ENCODE results near the gene HTR2A.

The HTR2A gene

DNA sequence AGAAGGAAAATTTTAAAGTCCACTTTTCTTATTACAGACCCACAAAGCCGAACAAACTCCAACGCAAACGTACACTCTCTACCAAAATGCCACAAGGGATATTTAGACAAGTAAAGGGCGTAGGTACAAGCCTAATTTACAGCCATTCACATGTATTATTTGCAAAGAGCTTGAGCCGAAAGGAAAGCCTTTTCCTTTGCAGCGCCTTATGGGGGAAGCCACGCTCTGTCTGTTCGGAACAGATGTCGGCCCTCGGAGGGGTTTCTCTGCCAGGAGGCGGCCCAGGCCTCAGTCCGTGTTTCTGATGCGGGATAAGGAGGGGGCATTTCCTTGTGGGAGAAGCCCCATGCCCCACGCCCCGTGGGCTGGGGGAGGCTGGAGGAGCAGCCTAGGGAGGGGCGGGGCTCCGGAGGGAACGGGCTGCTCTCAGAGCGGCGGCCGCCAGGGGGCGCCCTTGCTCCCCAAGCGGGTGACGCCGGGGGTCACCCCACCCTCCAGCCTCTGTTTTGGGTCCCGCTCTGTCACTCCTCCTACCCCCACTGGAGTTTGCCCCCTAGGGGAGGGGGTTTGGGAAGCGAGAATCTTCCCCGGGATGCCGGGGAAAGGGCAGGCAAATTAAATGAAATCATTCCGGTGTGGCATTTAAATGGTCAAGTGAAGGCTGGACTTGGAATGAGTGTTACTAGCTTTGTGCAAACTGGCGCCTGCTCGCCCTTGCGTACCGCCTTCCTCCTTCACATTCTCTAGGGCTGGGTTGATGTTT, 2.9 kb downstream of the HTR2A start:
- peaks cover 2% of the 10 kb centered on the region for H3K79me1 ChIP-seq (ENCODE audit: low read length)
- H2BK12ac ChIP-seq (ENCODE audit: low read length), result peak overlapping the region; percentile 15
- H3K9ac ChIP-seq (ENCODE audit: low read length), result peak overlapping the region; percentile 30
- H2BK120ac ChIP-seq (ENCODE audit: insufficient read depth, low read length, poor library complexity), result no peak overlapping the region
- no peak overlapping the region for H2AK5ac ChIP-seq (ENCODE audit: low read length)
- H4K12ac ChIP-seq (ENCODE audit: low read depth, low read length), result no peak overlapping the region
- H2BK5ac ChIP-seq (ENCODE audit: low read depth, low read length, poor library complexity), result no peak overlapping the region
- H3K9me3 ChIP-seq (ENCODE audit: insufficient read depth, low read depth, low read length), result peaks cover 4% of the 10 kb centered on the region
- WGBS (ENCODE audit: extremely low coverage, insufficient coverage, insufficient read length), result no CpG with 5 or more reads among the region's 34 CpGs
- no peak overlapping the region for H3K27ac ChIP-seq (ENCODE audit: low read depth, low read length)
- H3K79me2 ChIP-seq (ENCODE audit: control insufficient read depth, insufficient read depth, low read length, poor library complexity), result no peaks in the 10 kb centered on the region
- H3K23ac ChIP-seq (ENCODE audit: low read length), result no peak overlapping the region
- H2AFZ ChIP-seq (ENCODE audit: insufficient read depth, low read length, poor library complexity), result peak overlapping the region; percentile 56
- no peak overlapping the region for H4K91ac ChIP-seq (ENCODE audit: low read depth, low read length)
- H3K27me3 ChIP-seq (ENCODE audit: insufficient read depth, low read length), result no peaks in the 10 kb centered on the region
- no peak overlapping the region for H3K4ac ChIP-seq (ENCODE audit: low read depth, low read length)
- H3K4me3 ChIP-seq (ENCODE audit: low read depth, low read length), result peak overlapping the region; percentile 64
- DNase-seq, result peak; percentile 18 to 49
- H3K14ac ChIP-seq (ENCODE audit: low read length), result no peak overlapping the region
- H4K8ac ChIP-seq (ENCODE audit: low read depth, low read length), result peak overlapping the region; percentile 61
- H3K36me3 ChIP-seq (ENCODE audit: control insufficient read depth in 1 of 2, insufficient read depth in 2 of 2, low read length in 2 of 2), result no peaks in the 10 kb centered on the region
- peak overlapping the region; percentile 86 for H3K4me2 ChIP-seq (ENCODE audit: low read length)
- no peak overlapping the region for H3K18ac ChIP-seq (ENCODE audit: low read length)
- no peaks in the 10 kb centered on the region for H3K4me1 ChIP-seq (ENCODE audit: control insufficient read depth in 1 of 2, insufficient read depth in 2 of 2, low read length in 2 of 2)

GRCh38 chr13:46893221-46893740, 3.6 kb downstream of the HTR2A start:
- peaks cover 4% of the 10 kb centered on the region for H3K9me3 ChIP-seq (ENCODE audit: insufficient read depth, low read depth, low read length)
- H4K8ac ChIP-seq (ENCODE audit: low read depth, low read length), result no peak overlapping the region
- H3K9ac ChIP-seq (ENCODE audit: low read length), result no peak overlapping the region
- H3K79me2 ChIP-seq (ENCODE audit: control insufficient read depth, insufficient read depth, low read length, poor library complexity), result no peaks in the 10 kb centered on the region
- no peak overlapping the region for H2BK120ac ChIP-seq (ENCODE audit: insufficient read depth, low read length, poor library complexity)
- no peak overlapping the region for H4K12ac ChIP-seq (ENCODE audit: low read depth, low read length)
- no peak overlapping the region for H3K4ac ChIP-seq (ENCODE audit: low read depth, low read length)
- H3K14ac ChIP-seq (ENCODE audit: low read length), result no peak overlapping the region
- no peak overlapping the region for H2AK5ac ChIP-seq (ENCODE audit: low read length)
- no peak overlapping the region for H3K18ac ChIP-seq (ENCODE audit: low read length)
- H3K27me3 ChIP-seq (ENCODE audit: insufficient read depth, low read length), result no peaks in the 10 kb centered on the region
- H2BK5ac ChIP-seq (ENCODE audit: low read depth, low read length, poor library complexity), result no peak overlapping the region
- H2BK12ac ChIP-seq (ENCODE audit: low read length), result no peak overlapping the region
- H3K36me3 ChIP-seq (ENCODE audit: control insufficient read depth in 1 of 2, insufficient read depth in 2 of 2, low read length in 2 of 2), result no peaks in the 10 kb centered on the region
- no peak overlapping the region for H3K27ac ChIP-seq (ENCODE audit: low read depth, low read length)
- DNase-seq, result no peak
- H3K79me1 ChIP-seq (ENCODE audit: low read length), result peaks cover 2% of the 10 kb centered on the region
- H3K4me3 ChIP-seq (ENCODE audit: low read depth, low read length), result no peak overlapping the region
- no peak overlapping the region for H3K4me2 ChIP-seq (ENCODE audit: low read length)
- H3K4me1 ChIP-seq (ENCODE audit: control insufficient read depth in 1 of 2, insufficient read depth in 2 of 2, low read length in 2 of 2), result no peaks in the 10 kb centered on the region
- no CpG with 5 or more reads among the region's 4 CpGs for WGBS (ENCODE audit: extremely low coverage, insufficient coverage, insufficient read length)
- H2AFZ ChIP-seq (ENCODE audit: insufficient read depth, low read length, poor library complexity), result no peak overlapping the region
- H4K91ac ChIP-seq (ENCODE audit: low read depth, low read length), result no peak overlapping the region
- H3K23ac ChIP-seq (ENCODE audit: low read length), result no peak overlapping the region

DNA sequence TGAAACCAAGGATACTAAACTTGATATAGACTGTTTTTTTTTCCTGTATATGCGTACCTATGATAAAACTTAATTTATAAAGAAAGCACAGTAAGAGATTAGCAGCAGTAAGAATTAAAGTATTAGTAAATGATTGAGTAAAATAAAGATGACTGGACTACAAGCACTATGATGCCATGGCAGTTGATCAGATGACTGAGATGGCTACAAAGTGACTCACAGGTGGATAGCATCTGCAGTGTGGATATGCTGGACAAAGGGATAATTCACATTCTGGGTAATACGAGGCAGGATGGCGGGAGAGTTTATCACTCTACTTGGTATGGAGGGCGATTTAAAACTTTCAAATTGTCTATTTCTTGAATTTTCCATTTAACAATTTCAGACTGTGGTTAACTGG, 11.8 kb downstream of the HTR2A start:
- Histone ChIP-seq H3K27ac (ENCODE audit: low read depth, low read length) (no peak overlapping the region), H3K4me3 (ENCODE audit: low read depth, low read length) (no peak overlapping the region), H3K18ac (ENCODE audit: low read length) (no peak overlapping the region), H3K27me3 (ENCODE audit: insufficient read depth, low read length) (no peaks in the 10 kb centered on the region), H3K36me3 (ENCODE audit: control insufficient read depth in 1 of 2, insufficient read depth in 2 of 2, low read length in 2 of 2) (peaks cover 0 to 2% of the 10 kb centered on the region in 2 experiments), H2BK5ac (ENCODE audit: low read depth, low read length, poor library complexity) (no peak overlapping the region), H3K9ac (ENCODE audit: low read length) (no peak overlapping the region), H3K9me3 (ENCODE audit: insufficient read depth, low read depth, low read length) (no peaks in the 10 kb centered on the region), H2AFZ (ENCODE audit: insufficient read depth, low read length, poor library complexity) (no peak overlapping the region), H4K8ac (ENCODE audit: low read depth, low read length) (no peak overlapping the region), H3K23ac (ENCODE audit: low read length) (no peak overlapping the region), H4K12ac (ENCODE audit: low read depth, low read length) (no peak overlapping the region), H2AK5ac (ENCODE audit: low read length) (no peak overlapping the region), H3K79me2 (ENCODE audit: control insufficient read depth, insufficient read depth, low read length, poor library complexity) (no peaks in the 10 kb centered on the region), H2BK120ac (ENCODE audit: insufficient read depth, low read length, poor library complexity) (no peak overlapping the region), H3K4ac (ENCODE audit: low read depth, low read length) (no peak overlapping the region), H3K4me2 (ENCODE audit: low read length) (no peak overlapping the region), H3K4me1 (ENCODE audit: control insufficient read depth in 1 of 2, insufficient read depth in 2 of 2, low read length in 2 of 2) (no peaks in the 10 kb centered on the region), H3K79me1 (ENCODE audit: low read length) (no peaks in the 10 kb centered on the region), H4K91ac (ENCODE audit: low read depth, low read length) (no peak overlapping the region), H2BK12ac (ENCODE audit: low read length) (no peak overlapping the region), H3K14ac (ENCODE audit: low read length) (no peak overlapping the region)
- DNase-seq, result peak; percentile 83 to 86
- no CpG with 5 or more reads among the region's 4 CpGs for WGBS (ENCODE audit: extremely low coverage, insufficient coverage, insufficient read length)

DNA sequence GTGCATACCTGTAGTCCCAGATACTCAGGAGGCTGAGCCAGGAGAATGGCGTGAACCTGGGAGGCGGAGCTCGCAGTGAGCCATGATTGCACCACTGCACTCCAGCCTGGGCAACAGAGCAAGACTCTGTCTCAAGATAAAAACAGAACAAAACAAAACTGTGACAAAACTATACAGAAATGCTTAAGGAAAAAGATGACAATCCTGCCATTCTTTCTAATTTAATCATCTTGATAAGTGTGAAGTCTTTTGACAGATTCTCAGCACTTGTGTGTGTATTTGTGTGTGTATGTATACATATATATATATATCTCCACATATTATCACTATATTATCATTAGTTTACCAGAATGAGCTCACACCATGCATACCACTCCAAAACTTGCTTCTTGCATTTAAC, 12.3 kb downstream of the HTR2A start:
- DNase-seq, result peak; percentile 49 to 91
- Histone ChIP-seq H3K23ac (ENCODE audit: low read length) (no peak overlapping the region), H3K36me3 (ENCODE audit: control insufficient read depth in 1 of 2, insufficient read depth in 2 of 2, low read length in 2 of 2) (peaks cover 0 to 2% of the 10 kb centered on the region in 2 experiments), H3K27me3 (ENCODE audit: insufficient read depth, low read length) (no peaks in the 10 kb centered on the region), H3K4me2 (ENCODE audit: low read length) (no peak overlapping the region), H3K79me1 (ENCODE audit: low read length) (no peaks in the 10 kb centered on the region), H2AK5ac (ENCODE audit: low read length) (no peak overlapping the region), H3K4me3 (ENCODE audit: low read depth, low read length) (no peak overlapping the region), H3K27ac (ENCODE audit: low read depth, low read length) (no peak overlapping the region), H2BK5ac (ENCODE audit: low read depth, low read length, poor library complexity) (no peak overlapping the region), H3K14ac (ENCODE audit: low read length) (no peak overlapping the region), H3K18ac (ENCODE audit: low read length) (no peak overlapping the region), H3K9ac (ENCODE audit: low read length) (no peak overlapping the region), H2BK120ac (ENCODE audit: insufficient read depth, low read length, poor library complexity) (no peak overlapping the region), H3K79me2 (ENCODE audit: control insufficient read depth, insufficient read depth, low read length, poor library complexity) (no peaks in the 10 kb centered on the region), H4K8ac (ENCODE audit: low read depth, low read length) (no peak overlapping the region), H2BK12ac (ENCODE audit: low read length) (no peak overlapping the region), H3K4me1 (ENCODE audit: control insufficient read depth in 1 of 2, insufficient read depth in 2 of 2, low read length in 2 of 2) (no peaks in the 10 kb centered on the region), H4K12ac (ENCODE audit: low read depth, low read length) (no peak overlapping the region), H3K4ac (ENCODE audit: low read depth, low read length) (no peak overlapping the region), H3K9me3 (ENCODE audit: insufficient read depth, low read depth, low read length) (no peaks in the 10 kb centered on the region), H2AFZ (ENCODE audit: insufficient read depth, low read length, poor library complexity) (no peak overlapping the region), H4K91ac (ENCODE audit: low read depth, low read length) (no peak overlapping the region)
- WGBS (ENCODE audit: extremely low coverage, insufficient coverage, insufficient read length), result no CpG with 5 or more reads among the region's 3 CpGs

Data from trophoblast cell (in vitro differentiated cells and primary cell).